Esophagus muscularis mucosa (tissue), 4 donors: ENCODE results near the gene CHRDL2. TPM values are rescaled to one million over a fixed set of nuclear protein-coding genes. Genes with fewer than 3 reads are reported as not detected.
A peak's percentile ranks its signal among the peaks of the same experiment; 100 is the strongest.

ENCODE experiments used
- DNase-seq: peaks from one replicate; pipeline ENCODE4 v3.0.0-alpha.2; 2017; ENCODE audit errors: extremely low spot score
- H3K27ac ChIP-seq, 4 donors: fragments of 200-600 bp; sonication (generic); replicated peaks in 1 of 4; 1 replicate in 3 of 4; 2 replicates in 1 of 4; pipeline ENCODE4 v1.5.1; 2016 to 2019; ENCODE audit warnings: mild to moderate bottlenecking in 1 of 4
- H3K27me3 ChIP-seq, 4 donors: fragments of 200-600 bp; sonication (generic); one replicate each; pipeline versions ENCODE4 v1.5.1 to v1.6.0; 2016 to 2019
- H3K36me3 ChIP-seq, 4 donors: fragments of 200-600 bp; sonication (generic); one replicate each; pipeline ENCODE4 v1.5.1; 2016 to 2019
- H3K4me1 ChIP-seq, 4 donors: fragments of 200-600 bp; sonication (generic); one replicate each; pipeline ENCODE4 v1.5.1; 2016 to 2019
- H3K4me3 ChIP-seq, 4 donors: fragments of 200-600 bp; sonication (generic); 1 replicate in 2 of 4; 2 replicates in 2 of 4; pipeline ENCODE4 v1.5.1; 2016 to 2019; ENCODE audit warnings: mild to moderate bottlenecking in 4 of 4, moderate library complexity in 1 of 4
- H3K9me3 ChIP-seq, 4 donors: fragments of 200-600 bp; sonication (generic); 1 replicate in 3 of 4; 2 replicates in 1 of 4; pipeline ENCODE4 v1.5.1; 2016 to 2019
- CTCF ChIP-seq, 3 experiments: fragments of 200-600 bp in 2 of 3; fragments of 450-650 bp in 1 of 3; sonication (generic) in 2 of 3; IDR thresholded peaks; one replicate each; pipeline ENCODE4 v1.5.1; 2017 to 2019; ENCODE audit warnings: antibody characterized with exemption in 3 of 3, mild to moderate bottlenecking in 2 of 3, moderate library complexity in 1 of 3
- EP300 ChIP-seq: sonication (generic); formaldehyde crosslinking; IDR thresholded peaks from one replicate; pipeline ENCODE4 v1.6.1; 2017; ENCODE audit warnings: antibody characterized with exemption
- POLR2A ChIP-seq: fragments of 450-650 bp; IDR thresholded peaks from one replicate; pipeline ENCODE4 v1.6.1; 2017; ENCODE audit warnings: antibody characterized with exemption, moderate library complexity, mild to moderate bottlenecking, low read depth
- POLR2AphosphoS5 ChIP-seq, 2 donors: sonication (generic); formaldehyde crosslinking; IDR thresholded peaks; one replicate each; pipeline ENCODE4 v1.6.1; 2017; ENCODE audit warnings: antibody characterized with exemption in 2 of 2
- WGBS: methylation state at CpG from one replicate; pipeline ENCODE4 v1.1.5; 2018; 5-methylcytosine and 5-hydroxymethylcytosine counted together
- intact Hi-C: fragments of 100-400 bp; cut with DNase I; formaldehyde crosslinking; loops from one replicate; pipeline ENCODE4 v1.15.1; 2023
- total RNA-seq, 4 donors: library from RNA; depleted of rRNA; stranded (reverse); fragments of >200 nt; gene quantifications; one replicate each; pipeline versions ENCODE4 v1.1.0 to v1.2.1, GENCODE V29; 2016

The CHRDL2 gene
- total RNA-seq, 4 donors from 2014 or later: 0.40 to 0.50 TPM; not detected in 2

- H3K36me3 ChIP-seq: no peaks in the 10 kb centered on the region
- H3K4me1 ChIP-seq: peaks cover 0 to 12% (median 11%) of the 10 kb centered on the region in 4 donors
- peak overlapping the region in 2 of 4 donors; percentile 17 to 30 for H3K27ac ChIP-seq
- H3K4me3 ChIP-seq: no peak overlapping the region
- TF ChIP-seq CTCF (IDR thresholded peaks at IDR 0.05) (no peak), EP300 (no peak), POLR2AphosphoS5 (IDR thresholded peaks at IDR 0.05) (no peak), POLR2A (no peak)
- no peak for DNase-seq
- H3K9me3 ChIP-seq: no peaks in the 10 kb centered on the region
- no peaks in the 10 kb centered on the region for H3K27me3 ChIP-seq
- intact Hi-C loops: no loop called here
- WGBS: 58% methylated on average over 7 of the region's 8 CpGs
Observed at GRCh38 chr11:74710281-74710938, 20.8 kb downstream of the CHRDL2 start.

DNA sequence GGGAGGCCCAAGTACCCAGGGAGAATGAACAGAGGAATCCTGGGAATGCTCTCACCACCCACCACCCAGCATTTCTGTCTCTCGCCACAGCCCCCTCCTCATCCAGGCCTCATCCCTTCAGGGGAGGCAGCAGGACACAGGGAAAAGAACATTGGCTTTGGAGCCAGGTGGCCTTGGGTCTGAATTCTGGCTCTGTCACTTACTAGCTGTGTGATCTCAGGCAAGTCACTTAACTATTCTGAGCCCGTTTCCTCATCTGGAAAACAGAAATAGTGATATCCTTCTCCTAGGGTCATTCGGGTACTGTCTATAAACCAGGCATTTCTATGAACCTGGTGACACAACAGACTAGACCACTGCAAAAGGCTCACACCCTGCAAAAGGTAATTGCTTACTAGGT, 22.1 kb downstream of the CHRDL2 start:
- H3K27ac ChIP-seq: no peak overlapping the region

GRCh38 chr11:74707602-74708510, 23.4 kb downstream of the CHRDL2 start:
- Histone ChIP-seq H3K27me3 (no peaks in the 10 kb centered on the region), H3K9me3 (no peaks in the 10 kb centered on the region), H3K27ac (no peak overlapping the region), H3K4me1 (peaks cover 0 to 12% (median 11%) of the 10 kb centered on the region in 4 donors), H3K4me3 (no peak overlapping the region), H3K36me3 (no peaks in the 10 kb centered on the region)
- no peak for DNase-seq
- intact Hi-C loops: no loop called here
- WGBS: 95% methylated on average over 10 of the region's 10 CpGs
- TF ChIP-seq EP300: no peak
- no peak for TF ChIP-seq POLR2A
- TF ChIP-seq CTCF (IDR thresholded peaks at IDR 0.05): no peak
- TF ChIP-seq POLR2AphosphoS5 (IDR thresholded peaks at IDR 0.05): no peak

More for the DNA sequence above, 22.1 kb downstream of the CHRDL2 start:
- Histone ChIP-seq H3K4me1 (peaks cover 0 to 12% (median 11%) of the 10 kb centered on the region in 4 donors), H3K4me3 (no peak overlapping the region), H3K36me3 (no peaks in the 10 kb centered on the region), H3K9me3 (no peaks in the 10 kb centered on the region), H3K27me3 (no peaks in the 10 kb centered on the region)
- WGBS: 78% methylated on average over 3 of the region's 3 CpGs
- intact Hi-C loops: no loop called here
- no peak for DNase-seq
- TF ChIP-seq EP300 (no peak), POLR2AphosphoS5 (IDR thresholded peaks at IDR 0.05) (no peak), POLR2A (no peak), CTCF (IDR thresholded peaks at IDR 0.05) (no peak)

DNA sequence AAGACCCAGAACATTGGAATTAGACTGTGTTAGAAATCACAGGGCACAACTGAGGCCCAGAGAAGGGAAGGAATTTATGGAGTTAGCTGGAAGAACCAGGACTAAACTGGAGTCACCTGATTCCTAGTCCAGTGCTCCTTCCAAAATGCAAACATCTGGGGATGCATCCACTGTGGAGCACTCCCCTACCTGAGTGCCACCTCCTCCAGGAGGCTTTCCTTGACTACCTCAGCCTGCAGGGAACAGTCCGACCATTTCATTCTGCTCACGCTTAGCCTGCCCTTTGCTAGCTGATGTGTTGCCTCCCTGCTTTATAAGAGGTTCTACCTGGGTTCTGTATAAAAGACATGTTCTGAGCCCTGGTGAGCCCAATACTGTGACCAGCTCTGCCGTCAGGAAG, 24.0 kb downstream of the CHRDL2 start:
- no peaks in the 10 kb centered on the region for H3K27me3 ChIP-seq
- H3K27ac ChIP-seq: no peak overlapping the region
- WGBS: 96% methylated on average over 3 of the region's 3 CpGs
- peaks cover 5 to 18% (median 14%) of the 10 kb centered on the region in 4 donors for H3K4me1 ChIP-seq
- TF ChIP-seq POLR2AphosphoS5 (IDR thresholded peaks at IDR 0.05): no peak
- TF ChIP-seq EP300: no peak
- TF ChIP-seq POLR2A: no peak
- TF ChIP-seq CTCF (IDR thresholded peaks at IDR 0.05): no peak
- H3K9me3 ChIP-seq: no peaks in the 10 kb centered on the region
- DNase-seq: no peak
- no peaks in the 10 kb centered on the region for H3K36me3 ChIP-seq
- intact Hi-C loops: no loop called here
- H3K4me3 ChIP-seq: no peak overlapping the region
